OCI-LY1 (cell line): ENCODE data around the gene ZNF146.

Experiments used
- CTCF ChIP-seq: fragments of 200-600 bp; sonication (generic), shearing (Covaris generic); IDR thresholded peaks from 2 replicates; pipeline ENCODE4 v1.5.1; 2017; ENCODE audit warnings: mild to moderate bottlenecking, antibody characterized with exemption, low read length, moderate library complexity, mixed read lengths
- EZH2 ChIP-seq: fragments of 200-600 bp; sonication (generic), shearing (Covaris generic); IDR thresholded peaks from 2 replicates; pipeline ENCODE4 v1.8.0; 2017; ENCODE audit warnings: borderline replicate concordance, mixed run types, mild to moderate bottlenecking, antibody characterized with exemption, low read length, moderate library complexity, mixed read lengths

- TF ChIP-seq EZH2 (no peak), CTCF (no peak)
These were observed 22.0 kb downstream of the ZNF146 start for GRCh38 chr19:36236946-36237310.
